Subcutaneous adipose tissue (tissue), 4 donors: Measurements from ENCODE around the gene SPATA31D3. TPM values are rescaled to one million over a fixed set of nuclear protein-coding genes. Genes with fewer than 3 reads are reported as not detected.

Experiments
- total RNA-seq, 4 donors: library from RNA; depleted of rRNA; stranded (reverse); fragments of >200 nt; gene quantifications; one replicate each; pipeline ENCODE4 v1.1.0, GENCODE V29; 2016
- TF ChIP-seq, protein P1 (sequence below): fragments of 450-650 bp; IDR thresholded peaks from one replicate; pipeline ENCODE4 v1.5.1; 2016; ENCODE audit warnings: low read depth, mild to moderate bottlenecking, control low read depth, antibody characterized with exemption, moderate library complexity

The SPATA31D3 gene
- total RNA-seq, 4 donors from 2014 or later, result not detected

DNA sequence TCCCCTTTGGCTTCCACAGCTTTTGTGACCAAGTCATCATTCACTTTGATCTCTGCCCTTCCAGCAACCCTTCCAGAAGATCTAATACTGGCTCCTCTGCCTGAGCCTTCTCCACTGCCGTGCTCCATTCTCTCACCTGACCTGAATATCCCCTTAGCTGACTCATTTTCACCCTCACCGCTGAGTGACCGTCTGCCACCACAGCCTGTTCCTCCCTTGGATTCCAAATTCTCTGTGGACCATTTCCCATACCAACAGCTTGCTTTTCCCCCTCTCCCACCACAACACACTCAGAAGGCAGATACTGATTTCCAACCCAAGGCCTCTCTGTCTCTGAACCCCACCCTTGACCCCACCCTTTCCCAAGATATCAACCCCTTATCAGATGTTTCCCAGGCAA lies 24.7 kb downstream of the SPATA31D3 start:
- TF ChIP-seq, protein P1, sequence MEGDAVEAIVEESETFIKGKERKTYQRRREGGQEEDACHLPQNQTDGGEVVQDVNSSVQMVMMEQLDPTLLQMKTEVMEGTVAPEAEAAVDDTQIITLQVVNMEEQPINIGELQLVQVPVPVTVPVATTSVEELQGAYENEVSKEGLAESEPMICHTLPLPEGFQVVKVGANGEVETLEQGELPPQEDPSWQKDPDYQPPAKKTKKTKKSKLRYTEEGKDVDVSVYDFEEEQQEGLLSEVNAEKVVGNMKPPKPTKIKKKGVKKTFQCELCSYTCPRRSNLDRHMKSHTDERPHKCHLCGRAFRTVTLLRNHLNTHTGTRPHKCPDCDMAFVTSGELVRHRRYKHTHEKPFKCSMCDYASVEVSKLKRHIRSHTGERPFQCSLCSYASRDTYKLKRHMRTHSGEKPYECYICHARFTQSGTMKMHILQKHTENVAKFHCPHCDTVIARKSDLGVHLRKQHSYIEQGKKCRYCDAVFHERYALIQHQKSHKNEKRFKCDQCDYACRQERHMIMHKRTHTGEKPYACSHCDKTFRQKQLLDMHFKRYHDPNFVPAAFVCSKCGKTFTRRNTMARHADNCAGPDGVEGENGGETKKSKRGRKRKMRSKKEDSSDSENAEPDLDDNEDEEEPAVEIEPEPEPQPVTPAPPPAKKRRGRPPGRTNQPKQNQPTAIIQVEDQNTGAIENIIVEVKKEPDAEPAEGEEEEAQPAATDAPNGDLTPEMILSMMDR, result no peak

DNA sequence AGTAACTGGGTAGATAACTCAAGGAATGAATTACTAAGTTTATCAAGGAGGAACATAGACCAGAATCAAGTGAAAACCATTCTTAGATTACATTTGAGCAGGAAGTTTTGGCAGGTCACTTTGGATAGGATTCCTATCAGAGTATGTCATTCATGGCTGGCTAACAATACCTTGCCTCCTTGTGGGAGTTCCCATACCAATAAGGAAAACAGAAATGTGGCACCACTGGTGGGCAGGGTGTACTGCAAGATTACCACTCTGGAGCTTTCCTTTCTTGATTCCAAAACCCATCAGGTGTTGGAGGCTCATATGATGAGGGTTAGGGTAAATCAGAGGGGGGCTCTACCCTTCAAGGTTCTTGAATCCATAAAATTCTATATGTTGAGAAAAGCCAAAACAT lies 26.7 kb downstream of the SPATA31D3 start:
- TF ChIP-seq, protein P1, result no peak

DNA sequence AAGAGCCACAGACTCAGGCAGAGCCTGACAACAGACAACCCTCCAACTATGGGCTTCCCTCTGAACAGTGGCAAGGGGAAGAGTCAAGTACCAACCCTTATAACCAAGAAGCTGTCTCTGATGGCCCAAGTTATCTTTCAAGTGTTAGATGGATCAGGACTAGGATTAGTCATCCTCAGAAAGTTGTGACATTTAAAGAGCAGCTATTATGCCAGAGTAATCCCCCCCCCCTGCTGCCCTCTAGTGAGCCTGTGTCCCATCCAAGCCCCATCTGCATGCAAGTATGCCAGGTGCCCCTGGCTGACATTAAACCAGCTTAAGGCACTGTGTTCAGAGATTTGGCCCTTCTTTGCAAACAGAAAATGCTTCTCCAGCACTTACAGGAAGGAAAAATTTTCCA lies 28.4 kb downstream of the SPATA31D3 start:
- TF ChIP-seq, protein P1, result no peak

GRCh38 chr9:81974764-81975163 lies 31.5 kb downstream of the SPATA31D3 start:
- TF ChIP-seq, protein P1, result no peak

DNA sequence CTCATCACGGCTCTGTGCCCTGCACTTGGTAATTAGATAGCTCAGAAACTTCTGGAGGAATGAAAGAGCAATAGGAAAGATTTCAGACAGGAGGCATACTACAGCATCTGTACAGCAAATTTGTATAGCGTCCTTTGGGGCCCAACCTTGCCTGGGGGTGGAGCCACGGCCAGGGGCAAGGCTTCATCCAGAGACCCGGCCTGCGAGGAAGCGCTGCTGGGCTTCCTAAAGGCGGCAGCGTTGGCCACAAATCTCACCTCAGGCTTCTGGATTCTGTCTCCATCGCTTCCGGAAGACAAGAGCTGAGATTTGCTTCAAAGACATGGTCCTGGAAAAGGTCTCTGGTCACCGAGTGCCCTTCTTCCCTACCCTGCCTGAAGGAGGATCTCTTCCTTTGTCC lies 33.1 kb downstream of the SPATA31D3 start:
- TF ChIP-seq, protein P1, result no peak

GRCh38 chr9:81979196-81979595 lies 35.9 kb downstream of the SPATA31D3 start:
- TF ChIP-seq, protein P1, result no peak

GRCh38 chr9:81980568-81980967 lies 37.3 kb downstream of the SPATA31D3 start:
- TF ChIP-seq, protein P1, result no peak

GRCh38 chr9:81981883-81982282 lies 38.6 kb downstream of the SPATA31D3 start:
- TF ChIP-seq, protein P1, result no peak
